Measurements from ENCODE around the gene MRGPRE.

MRGPRE gene

DNA sequence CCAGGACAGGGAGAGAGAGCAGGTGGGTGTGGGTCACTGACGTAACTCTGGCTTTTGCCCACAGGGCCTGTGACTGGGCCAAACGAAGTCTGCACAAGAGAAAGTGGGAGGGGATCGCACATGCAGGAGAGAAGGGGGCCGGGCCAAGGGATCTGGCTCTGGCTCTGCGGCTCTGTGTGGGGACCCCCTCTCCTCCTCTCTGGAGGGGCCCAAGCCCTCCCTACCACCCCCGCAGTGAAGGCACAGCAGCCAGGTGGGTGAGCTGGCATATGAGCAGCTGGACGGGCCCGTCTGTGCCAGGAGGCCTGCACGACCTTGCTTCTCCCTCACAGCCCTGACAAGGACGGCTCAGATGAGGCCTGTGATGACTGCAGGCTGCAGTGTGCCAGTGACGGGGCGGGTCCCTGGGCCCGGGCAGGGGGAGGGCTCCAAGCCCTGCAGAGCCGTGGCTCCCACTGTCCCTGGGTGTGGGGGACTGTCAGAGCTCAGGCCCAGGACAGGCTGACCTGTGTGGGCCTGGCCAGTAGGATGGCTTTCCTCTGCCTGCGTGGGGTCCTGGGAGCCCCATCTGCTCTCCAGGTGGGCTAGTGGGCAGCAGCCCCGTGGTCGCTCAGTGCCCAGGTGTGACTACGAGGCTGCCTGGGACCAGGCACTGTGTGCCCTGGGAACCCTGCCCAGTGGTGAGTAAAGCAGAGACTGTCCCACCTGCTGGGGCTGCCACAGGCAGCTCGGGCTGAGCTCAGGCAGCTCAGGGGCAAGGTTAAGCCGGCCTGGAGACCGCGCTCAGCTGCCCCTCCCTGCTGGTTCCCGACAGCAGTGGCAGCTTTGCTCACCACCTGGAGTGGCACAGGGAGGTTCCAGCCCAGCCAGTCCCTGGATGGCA lies 35.8 kb downstream of the MRGPRE start:
- DNase-seq (ENCODE audit: low read depth): no peak

- no peak for DNase-seq (ENCODE audit: low read depth)
Measured at GRCh38 chr11:3195251-3196160, 36.7 kb downstream of the MRGPRE start.

GRCh38 chr11:3194016-3194816 lies 38.0 kb downstream of the MRGPRE start:
- no peak for DNase-seq (ENCODE audit: low read depth)

GRCh38 chr11:3193373-3194015 lies 38.7 kb downstream of the MRGPRE start:
- DNase-seq (ENCODE audit: low read depth): no peak

DNA sequence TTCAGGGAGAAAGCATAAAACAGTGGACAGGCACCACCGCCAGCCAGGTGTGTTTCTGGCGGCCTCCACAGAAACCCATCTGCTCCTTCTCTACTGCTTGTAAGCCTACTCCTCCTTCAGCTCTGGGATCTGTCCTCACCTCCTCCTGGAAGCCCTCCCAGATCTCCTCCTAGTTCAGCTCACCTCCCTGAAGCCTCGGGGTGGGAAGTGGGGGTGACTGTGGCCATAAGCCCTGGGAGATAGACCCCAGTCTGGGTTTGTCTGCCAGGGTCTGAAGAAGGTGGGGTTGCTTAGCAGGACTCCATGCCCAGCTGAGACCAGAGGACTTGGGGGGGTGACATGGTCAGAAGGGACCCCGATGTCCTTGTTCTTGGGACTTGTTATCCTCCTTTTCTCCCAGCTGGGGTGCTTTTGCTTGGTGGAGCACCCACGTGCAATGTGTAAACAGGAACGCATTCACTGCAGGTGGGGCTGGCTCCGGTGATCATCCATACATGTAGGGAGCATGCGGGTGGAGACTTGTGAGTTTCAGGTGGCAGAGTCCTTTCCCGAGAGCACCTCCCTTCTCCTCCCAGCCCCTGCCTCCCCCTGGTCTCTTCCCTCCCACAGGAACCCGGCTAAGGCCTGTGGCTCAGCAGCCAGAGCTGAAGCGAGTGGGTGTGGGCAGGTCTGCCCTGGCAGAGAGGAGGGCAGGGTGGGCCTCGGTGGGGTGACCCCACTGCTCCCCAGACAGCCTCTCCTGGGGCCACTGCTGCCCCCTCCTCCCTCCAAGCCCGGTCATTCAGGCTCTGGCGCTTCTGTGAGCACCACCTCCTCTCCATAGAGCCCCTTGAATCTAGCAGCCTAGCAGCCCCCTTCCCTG lies 39.5 kb downstream of the MRGPRE start:
- no peak for DNase-seq (ENCODE audit: low read depth)

GRCh38 chr11:3191586-3192324 lies 40.5 kb downstream of the MRGPRE start:
- DNase-seq (ENCODE audit: low read depth): no peak

GRCh38 chr11:3190600-3190999 lies 41.6 kb downstream of the MRGPRE start:
- DNase-seq (ENCODE audit: low read depth): no peak

- DNase-seq (ENCODE audit: low read depth): no peak
Measured at GRCh38 chr11:3189886-3190583, 42.2 kb downstream of the MRGPRE start.

DNA sequence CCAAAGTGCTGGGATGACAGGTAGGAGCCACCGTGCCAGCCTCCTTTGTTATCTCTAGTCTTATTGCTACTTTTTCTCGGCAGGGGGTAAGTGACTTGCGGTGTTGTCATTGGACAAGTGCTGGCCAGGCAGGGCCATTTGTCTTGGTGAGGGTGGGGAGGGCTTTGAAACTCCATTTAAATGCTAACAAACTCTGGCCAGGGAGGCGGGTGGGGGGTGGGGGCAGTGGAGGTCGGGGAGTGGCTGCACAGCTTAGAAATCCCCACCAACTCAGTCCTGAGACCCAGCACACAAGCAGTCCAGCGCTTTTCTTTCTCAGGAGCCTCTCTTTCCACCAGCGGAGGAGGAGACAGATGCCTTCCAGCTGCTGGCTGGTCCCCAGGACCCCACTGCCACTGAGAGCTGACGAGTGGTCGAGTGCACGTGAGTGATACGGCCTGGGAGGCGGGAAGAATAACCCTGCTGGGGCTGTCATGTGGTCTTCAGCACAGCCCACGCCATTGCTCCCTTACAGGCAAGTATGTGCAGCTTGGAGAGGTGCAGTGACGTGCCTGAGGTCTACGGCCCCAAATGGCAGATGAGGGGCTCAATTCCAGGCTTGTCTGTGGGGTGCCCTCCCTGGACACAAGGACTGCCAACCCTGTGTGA lies 42.9 kb downstream of the MRGPRE start:
- no peak for DNase-seq (ENCODE audit: low read depth)

- no peak for DNase-seq (ENCODE audit: low read depth)
Measured at GRCh38 chr11:3188496-3189195, 43.6 kb downstream of the MRGPRE start.

- no peak for DNase-seq (ENCODE audit: low read depth)
Measured at GRCh38 chr11:3186166-3186953, 45.9 kb downstream of the MRGPRE start.

GRCh38 chr11:3184732-3185347 lies 47.4 kb downstream of the MRGPRE start:
- no peak for DNase-seq (ENCODE audit: low read depth)

DNA sequence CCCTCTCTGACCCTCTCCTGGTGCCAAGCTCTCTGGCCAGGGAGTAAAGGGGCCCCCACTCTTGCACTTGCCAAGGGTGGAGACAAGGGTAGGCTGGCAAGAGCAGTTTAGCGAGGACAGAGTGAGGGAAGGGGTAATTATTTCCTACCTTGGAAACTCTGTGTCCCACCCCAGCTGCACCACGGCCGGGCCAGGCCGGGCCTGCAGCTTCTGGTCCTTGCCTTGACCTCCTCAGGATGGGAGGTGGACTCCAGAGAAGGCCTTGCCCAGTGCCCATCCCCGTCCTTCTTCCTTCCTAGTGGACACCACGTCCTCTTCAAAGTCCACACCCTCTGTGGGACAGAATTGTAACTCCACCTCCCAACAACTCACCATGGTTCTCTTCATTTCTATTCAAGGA lies 48.7 kb downstream of the MRGPRE start:
- DNase-seq (ENCODE audit: low read depth): no peak

- DNase-seq (ENCODE audit: low read depth): no peak
Measured at GRCh38 chr11:3182462-3182852, 49.8 kb downstream of the MRGPRE start.

- no peak for DNase-seq (ENCODE audit: low read depth)
Measured at GRCh38 chr11:3181725-3182461, 50.3 kb downstream of the MRGPRE start.

DNA sequence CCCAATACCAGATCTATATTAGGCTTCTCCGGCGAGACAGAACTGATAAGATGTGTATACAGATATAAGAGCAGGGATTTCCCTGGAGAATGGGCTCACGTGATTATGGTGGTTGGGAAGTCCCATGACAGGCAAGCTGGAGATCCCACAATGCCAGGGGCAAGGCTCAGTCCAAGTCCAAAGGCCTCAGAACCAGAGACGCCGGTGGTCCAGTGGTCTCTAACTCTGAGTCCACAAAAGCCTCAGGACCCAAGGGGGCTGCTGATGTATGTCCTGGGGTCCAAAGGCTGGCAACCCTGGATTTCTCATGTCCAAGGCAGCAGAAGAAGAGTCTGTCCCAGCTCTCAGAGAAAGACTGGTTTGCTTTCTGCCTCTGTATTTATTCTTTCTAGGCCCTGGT lies 51.3 kb downstream of the MRGPRE start:
- DNase-seq (ENCODE audit: low read depth): no peak

All from activated T-cell treated with anti-CD3 and anti-CD28 coated beads for 1 hour (primary cell).